DMS79 (cell line): ENCODE data around the gene CFAP69.

Experiments
- DNase-seq: peaks from one replicate; lab custom pipeline; 2025; lab: John Stamatoyannopoulos, UW

CFAP69 gene, protein sequence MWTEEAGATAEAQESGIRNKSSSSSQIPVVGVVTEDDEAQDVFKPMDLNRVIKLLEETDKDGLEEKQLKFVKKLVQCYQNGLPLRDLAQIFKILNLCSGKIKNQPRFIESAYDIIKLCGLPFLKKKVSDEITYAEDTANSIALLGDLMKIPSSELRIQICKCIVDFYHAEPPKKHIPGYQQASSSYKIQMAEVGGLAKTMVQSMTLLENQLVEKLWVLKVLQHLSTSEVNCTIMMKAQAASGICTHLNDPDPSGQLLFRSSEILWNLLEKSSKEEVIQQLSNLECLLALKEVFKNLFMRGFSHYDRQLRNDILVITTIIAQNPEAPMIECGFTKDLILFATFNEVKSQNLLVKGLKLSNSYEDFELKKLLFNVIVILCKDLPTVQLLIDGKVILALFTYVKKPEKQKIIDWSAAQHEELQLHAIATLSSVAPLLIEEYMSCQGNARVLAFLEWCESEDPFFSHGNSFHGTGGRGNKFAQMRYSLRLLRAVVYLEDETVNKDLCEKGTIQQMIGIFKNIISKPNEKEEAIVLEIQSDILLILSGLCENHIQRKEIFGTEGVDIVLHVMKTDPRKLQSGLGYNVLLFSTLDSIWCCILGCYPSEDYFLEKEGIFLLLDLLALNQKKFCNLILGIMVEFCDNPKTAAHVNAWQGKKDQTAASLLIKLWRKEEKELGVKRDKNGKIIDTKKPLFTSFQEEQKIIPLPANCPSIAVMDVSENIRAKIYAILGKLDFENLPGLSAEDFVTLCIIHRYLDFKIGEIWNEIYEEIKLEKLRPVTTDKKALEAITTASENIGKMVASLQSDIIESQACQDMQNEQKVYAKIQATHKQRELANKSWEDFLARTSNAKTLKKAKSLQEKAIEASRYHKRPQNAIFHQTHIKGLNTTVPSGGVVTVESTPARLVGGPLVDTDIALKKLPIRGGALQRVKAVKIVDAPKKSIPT

DNA sequence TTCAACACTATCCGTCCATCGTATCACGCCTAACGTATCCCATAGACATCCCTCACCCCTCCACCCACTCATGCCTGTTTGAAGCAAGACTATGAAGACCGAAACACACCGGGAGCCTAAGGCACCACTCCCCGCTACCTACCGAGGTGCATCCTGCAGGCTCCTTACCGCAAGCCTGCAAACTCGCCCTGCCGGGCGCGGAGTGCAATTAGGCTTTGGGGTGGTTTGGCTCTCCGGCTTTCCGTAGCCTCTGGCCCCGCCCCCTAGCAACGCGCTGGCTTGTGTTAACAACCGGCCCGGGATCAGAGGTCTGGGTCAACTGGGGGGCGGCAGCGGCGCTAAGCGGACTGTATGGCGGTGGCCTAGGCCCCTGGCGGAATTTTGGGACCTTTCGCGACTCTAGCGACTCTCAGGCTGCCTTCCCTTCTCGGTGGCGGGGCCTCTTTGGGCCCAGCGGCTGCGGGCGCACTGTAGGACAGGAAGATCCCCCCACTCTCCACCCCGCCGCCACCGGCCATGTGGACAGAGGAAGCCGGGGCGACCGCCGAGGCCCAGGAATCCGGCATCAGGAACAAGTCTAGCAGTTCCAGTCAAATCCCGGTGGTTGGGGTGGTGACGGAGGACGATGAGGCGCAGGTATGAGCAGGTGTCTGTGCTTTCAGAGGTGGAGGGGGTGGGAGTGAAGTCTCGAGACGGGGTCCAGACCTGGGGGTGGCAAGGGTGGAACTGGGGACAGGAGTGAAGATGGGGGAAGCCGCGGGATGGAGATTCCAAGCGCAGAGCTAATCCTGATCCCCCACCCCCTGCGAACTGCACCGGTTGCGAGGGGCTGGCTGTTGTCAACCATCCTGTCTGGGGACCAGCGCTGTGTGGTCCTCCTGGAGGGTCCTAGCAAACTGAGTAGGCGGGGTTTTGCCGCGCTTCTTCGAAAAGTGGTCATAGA lies at the start of gene CFAP69:
Gene CFAP69, plus strand, starts transcription at position 266 of the 943 bp plus-strand sequence. Its CDS starts 251 bp downstream, at position 517.
- DNase-seq, result peak; percentile 38

DNA sequence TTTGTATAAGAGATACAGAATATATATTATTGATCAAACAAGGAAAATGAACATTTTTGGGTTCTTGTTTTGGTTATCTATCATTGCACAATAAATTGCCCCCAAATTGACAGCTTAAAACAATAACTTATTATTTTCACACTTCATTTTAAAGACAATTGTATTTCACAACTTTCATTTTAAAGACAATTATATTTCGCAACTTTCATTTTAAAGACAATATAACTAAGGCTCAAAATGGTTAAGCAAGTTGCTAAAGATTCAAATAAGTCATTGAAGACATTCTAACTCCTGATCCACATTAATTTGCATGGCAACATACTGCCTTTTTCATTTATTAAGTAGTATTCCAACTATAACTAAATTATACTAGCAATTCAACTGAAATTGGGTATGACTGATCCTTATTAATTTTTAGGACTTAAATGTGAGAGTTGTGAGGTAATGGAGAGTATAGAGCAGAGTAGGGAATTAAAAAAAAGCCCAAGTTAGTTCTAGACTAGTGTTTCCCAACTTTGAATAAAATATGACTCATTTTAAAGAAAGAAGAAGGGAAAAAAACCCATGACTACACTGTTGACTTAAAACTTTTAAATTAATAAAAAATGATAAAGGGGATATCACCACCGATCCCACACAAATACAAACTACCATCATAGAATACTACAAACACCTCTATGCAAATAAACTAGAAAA lies 43.3 kb upstream of the CFAP69 start:
- no peak for DNase-seq

DNA sequence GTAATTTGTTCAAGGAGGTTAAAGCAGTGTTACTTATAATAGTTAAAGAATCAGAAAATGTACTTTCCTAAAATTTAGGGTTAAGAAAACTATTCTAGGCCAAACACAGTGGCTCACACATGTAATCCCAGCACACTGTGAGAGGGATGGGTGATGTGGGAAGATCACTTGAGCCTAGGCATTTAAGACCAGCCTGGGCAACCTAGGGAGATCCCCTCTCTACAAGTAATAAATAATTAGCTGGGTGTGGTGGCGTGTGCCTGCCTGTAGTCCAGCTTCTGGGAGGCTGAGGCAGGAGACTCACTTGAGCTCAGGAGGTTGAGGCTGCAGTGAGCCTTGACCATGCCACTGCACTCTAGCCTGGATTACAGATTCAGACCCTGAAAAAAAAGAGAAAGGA lies 37.0 kb upstream of the CFAP69 start:
- DNase-seq, result no peak

DNA sequence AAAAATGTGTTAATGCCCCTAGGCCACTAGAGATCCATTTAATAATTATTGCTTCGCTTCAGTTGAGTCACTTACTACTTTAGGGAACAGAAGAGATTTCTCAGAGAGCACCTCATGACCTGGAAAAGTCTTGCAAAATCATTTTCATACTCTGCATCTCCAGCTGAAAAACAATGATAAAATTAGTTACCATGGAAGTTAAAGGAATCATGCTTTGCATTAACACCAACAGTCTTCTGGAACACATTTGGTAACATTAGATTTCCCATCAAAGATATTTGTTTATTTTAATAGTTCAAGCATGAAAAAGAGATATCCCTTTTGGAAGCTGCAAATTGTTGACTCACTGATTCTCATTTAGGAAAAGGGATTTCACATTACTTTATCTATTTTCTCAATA lies 35.2 kb upstream of the CFAP69 start:
- DNase-seq, result no peak

DNA sequence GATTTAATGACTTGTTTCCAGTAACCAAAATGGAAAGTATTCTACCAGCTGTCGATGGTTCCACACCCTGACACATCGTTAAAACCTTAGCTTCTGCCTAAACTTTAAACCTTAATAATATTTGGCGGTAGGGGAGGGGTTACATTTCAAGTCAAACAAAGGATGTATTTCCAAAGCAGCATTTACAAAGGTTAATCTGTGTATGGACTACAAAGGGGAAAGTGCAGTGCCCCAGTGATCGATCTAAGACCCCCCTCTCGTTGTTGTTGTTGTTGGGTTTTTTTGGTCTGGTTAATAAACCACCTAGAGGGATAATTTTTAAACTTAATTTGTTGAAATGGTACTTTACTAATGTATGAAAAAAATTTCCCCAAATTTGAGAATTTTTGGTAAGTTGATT lies 34.5 kb upstream of the CFAP69 start:
- no peak for DNase-seq

DNA sequence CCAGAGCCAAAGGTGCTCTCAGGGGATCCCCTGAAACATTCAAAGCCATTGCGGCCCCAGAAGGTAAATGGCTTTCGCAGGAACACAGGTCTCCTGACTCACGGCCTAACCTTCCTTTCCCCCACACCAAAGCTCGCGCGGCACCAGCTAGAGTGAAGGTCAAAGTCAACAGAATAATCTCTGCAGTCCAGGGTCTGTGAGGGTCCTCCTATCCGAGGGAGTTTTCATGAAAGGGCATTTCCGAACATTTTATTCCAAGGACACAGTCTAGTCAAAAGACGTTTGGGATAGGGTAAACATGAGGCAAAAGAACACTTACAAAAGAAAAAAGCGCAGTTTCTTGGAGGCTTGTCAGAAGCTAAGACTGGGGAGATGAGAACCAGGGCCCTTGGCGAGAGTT lies 34.0 kb upstream of the CFAP69 start:
- no peak for DNase-seq

DNA sequence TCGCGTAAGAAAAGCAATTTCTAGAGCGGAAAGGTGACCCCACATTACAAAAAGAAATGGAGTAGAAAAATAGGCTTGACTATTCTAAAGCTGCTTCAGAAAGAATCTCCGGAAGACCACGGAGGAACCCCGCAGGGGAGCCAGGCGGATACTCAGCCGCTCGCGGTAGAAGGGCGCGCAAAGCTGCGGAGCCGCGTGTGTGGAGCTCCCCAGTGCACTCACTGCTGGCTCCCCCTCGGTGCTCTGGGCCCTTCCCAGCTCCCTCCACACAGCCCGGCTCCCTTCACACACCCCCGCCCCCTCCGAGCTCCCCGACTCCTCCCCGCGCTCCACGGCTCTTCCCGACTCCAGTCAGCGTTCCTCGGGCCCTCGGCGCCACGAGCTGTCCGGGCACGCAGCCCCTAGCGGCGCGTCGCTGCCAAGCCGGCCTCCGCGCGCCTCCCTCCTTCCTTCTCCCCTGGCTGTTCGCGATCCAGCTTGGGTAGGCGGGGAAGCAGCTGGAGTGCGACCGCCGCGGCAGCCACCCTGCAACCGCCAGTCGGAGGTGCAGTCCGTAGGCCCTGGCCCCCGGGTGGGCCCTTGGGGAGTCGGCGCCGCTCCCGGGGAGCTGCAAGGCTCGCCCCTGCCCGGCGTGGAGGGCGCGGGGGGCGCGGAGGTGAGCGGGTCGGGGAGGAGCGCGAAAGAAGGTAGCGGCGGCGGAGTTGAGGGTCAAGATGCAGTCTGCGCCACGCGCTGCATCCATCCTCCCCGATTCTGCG lies 33.4 kb upstream of the CFAP69 start, which contains the start of gene STEAP2:
Gene STEAP2, plus strand, starts transcription at position 350 of the 758 bp plus-strand sequence. CDS start 13,343 bp downstream, outside the sequence.
- no peak for DNase-seq

DNA sequence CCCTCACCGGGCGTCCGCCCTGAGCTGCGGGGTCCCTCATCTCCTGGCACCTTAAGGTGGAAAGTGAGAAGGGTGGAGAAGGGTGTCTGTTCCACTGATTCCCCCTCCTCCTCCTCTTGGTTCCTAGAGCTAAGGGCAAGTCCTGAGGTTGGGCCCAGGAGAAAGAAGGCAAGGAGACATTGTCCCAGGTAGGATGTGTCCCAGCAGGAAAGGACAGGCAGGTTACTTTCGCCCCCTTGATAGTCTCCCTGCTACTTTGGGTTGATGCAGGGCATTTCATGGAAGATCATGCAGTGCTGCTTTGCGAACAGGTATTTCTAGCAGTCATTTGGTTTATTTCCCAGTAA lies 32.9 kb upstream of the CFAP69 start:
- no peak for DNase-seq

DNA sequence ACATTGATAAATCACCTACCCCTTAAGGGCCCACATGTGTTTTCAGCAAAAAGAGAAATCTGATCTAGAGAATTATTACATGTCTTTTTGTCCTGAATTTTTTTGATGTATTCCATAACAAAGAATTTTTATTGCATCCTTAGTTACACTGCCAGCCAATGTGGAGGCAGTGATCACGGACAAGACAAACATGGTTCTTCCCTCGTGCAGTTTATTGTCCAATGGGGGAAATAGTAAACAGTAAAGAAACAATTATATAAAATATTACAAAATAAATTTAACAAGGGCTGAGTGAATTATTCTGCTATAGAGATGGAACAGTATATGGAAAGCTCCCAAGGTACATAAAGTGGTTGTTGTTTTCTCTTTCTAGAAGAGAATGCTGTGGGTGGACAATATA lies 31.5 kb upstream of the CFAP69 start:
- no peak for DNase-seq

DNA sequence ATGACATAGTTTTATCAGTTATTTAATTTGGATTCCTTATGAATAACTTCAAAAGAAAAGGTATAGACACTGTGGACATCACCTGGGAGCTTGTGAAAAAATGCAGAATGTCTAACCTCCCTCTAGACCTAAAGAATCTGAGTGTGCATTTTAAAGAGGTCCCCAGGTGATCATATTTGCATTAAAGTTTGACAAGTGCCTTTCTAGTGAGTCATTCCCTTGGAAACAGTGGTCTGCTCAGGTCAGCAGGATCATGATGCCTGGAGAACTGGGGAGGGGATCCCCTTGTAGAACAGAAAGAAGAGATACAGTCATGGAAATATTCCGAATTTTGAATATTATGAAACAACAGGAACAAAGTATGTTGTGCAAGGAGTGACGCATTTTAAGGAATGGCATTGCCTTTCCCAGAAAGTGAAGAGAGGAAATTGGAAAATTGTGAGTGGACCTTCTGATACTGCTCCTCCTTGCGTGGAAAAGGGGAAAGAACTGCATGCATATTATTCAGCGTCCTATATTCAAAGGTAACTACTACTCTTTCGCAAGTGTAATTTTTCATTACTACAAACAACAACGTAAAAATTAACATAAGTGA lies 28.8 kb upstream of the CFAP69 start:
- DNase-seq, result no peak

DNA sequence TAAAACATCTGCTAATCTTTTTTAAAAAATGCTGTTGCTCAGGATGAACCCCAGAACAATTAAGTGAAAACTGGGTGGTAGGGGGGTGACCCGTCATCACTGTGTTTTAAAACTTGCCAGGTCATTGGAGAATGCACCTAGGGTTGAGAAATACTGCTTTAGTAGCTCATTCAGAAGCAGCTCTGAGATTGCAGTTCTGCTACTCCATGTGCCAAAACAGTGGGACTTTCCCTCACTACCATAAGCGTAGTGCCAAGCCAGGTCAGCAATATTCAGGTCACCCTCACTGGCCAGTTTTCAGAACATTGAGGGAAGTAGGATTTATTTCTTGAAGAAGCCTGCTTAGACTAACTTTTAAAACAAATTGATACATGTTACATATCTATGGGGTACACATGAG lies 28.2 kb upstream of the CFAP69 start:
- no peak for DNase-seq

DNA sequence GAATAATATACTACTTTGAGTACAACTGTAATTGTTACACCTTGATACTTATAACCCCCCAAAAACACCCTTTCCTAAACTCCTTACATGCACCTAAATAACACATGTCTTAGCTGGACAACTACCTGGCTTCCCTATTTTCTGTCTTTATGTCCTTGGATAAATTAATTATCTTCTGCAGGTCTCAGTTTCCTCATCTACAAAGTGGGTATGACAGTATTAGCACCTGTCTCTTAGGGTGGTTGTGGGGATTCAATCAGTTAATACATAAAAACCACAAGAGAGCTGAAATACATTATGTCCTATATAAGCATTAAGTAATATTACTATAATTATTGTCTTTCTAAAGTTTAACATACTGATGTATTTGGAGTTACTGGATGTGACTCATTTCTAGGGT lies 22.6 kb upstream of the CFAP69 start:
- no peak for DNase-seq

DNA sequence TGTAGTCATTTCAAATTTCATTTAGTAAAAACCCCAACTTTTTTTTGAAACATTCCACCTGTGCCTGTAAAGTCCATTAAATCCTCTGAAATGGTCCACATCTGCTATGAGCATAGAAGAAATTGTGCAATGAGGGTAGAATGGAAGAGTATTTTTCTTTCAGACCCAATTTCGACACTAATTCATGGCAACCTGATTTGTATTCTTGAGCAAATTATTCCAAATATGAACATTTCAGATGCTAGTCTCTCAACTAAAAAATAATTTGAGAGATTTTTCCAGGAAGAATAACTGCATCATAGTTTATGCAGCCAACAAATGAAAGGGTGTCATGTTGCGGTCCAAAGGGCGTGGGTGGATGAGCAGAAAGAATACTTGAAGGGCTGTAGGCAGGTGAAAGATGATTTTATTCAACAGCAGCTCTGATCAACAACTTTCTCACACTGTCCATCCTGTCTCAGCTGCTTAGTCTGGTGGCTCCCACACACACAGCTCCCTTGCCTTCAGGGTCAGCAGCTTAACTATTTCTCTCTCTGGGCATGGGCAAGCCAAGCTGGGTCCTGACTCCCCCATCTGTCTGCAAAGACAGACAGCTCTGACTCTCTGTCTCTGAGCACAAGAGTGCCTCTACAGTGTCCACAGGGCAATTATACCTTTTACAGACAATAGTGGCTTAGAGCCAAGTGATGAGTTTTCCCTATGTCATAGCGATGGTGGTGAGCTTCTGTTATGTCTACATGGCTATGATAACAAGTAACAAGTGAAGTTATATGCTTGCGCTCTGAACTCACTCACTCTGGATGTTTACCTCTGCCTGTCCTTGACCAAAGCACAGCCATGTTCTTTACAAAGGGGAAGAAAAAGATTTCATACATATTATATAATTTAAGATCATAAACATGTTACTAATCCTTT lies 21.9 kb upstream of the CFAP69 start:
- DNase-seq, result no peak

DNA sequence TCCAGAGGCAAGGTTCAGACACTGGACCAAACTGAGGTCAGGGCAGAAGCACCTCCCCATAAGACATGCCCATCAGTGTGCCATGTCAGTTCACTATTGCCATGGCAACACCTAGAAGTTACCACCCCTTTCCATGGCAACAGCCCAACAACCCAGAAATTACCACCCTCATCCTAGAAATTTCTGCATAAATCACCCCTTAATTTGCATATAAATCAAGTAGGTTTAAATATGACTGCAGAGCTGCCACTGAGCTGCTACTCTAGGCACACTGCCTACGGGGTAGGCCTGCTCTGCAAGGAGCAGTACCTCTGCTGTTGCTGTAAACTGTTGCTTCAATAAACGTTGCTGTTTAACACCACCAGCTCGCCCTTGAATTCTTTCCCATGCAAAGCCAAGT lies 20.8 kb upstream of the CFAP69 start:
- no peak for DNase-seq

DNA sequence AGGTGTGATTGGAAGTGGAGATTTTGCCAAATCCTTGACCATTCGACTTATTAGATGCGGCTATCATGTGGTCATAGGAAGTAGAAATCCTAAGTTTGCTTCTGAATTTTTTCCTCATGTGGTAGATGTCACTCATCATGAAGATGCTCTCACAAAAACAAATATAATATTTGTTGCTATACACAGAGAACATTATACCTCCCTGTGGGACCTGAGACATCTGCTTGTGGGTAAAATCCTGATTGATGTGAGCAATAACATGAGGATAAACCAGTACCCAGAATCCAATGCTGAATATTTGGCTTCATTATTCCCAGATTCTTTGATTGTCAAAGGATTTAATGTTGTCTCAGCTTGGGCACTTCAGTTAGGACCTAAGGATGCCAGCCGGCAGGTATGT lies 19.8 kb upstream of the CFAP69 start:
- DNase-seq, result no peak

DNA sequence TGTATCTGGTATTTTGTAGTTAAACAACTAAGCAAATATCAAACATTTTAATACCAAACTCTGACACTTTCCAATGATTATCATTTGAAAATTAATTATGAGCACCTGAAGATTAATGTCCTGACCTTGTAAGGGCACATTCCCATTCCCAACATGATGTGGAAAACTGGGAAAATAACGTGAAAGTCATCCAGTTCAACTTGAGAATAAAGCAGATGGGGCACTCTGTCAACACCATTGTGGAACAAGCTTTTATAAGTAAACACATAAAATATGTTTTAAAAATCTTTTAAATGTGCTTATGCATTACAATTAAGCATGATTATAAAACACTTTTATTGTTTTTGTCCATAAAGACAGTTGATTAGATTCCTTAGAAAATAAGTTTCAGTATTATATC lies 19.4 kb upstream of the CFAP69 start:
- no peak for DNase-seq

DNA sequence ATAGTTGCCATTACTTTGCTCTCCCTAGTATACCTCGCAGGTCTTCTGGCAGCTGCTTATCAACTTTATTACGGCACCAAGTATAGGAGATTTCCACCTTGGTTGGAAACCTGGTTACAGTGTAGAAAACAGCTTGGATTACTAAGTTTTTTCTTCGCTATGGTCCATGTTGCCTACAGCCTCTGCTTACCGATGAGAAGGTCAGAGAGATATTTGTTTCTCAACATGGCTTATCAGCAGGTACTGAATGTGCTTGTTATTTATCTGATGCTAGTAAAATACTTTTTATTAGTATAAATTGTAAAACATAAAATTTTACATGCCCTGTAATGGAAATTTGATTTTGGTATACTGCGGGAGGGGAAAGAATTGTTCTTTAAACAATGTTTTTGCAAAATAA lies 17.7 kb upstream of the CFAP69 start:
- no peak for DNase-seq

DNA sequence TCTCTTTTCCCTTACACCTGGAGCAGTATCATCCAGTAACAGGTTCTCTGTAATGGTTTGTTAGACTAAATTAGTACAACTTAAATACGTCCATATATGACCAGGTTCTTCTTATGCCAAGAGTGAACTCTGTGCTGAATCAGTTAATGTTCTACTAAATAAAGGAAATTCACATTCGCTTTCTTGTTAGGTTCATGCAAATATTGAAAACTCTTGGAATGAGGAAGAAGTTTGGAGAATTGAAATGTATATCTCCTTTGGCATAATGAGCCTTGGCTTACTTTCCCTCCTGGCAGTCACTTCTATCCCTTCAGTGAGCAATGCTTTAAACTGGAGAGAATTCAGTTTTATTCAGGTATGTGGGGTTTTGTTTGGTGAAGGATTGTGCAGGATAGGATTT lies 15.3 kb upstream of the CFAP69 start:
- DNase-seq, result no peak

DNA sequence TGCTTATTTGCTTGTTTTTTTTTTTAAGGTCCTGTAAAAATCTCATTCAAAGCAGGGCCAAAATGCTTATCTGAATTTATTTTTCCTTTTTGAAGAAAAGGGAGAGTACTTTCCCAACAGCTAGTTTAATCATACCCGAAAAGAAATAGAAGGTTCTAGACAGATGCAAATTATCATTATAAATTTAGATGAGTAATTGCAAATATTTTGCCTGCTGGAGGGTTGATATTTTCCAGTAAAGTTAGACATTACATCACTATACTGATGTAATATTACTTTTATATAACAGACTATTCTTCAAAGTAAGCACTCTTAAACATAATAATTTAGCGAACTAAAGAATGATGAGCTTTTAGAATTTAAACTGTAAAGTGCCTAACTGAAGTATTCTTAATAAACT lies 14.1 kb upstream of the CFAP69 start:
- DNase-seq, result no peak
